GM06990 (cell line): Measurements from ENCODE around the gene ADAM12.

ENCODE experiments used
- DNase-seq: peaks from one replicate; pipeline ENCODE4 v3.0.0-alpha.2; 2011; ENCODE audit not compliant: insufficient read length; ENCODE audit errors: extremely low read depth
- H3K27me3 ChIP-seq: replicated peaks from 2 replicates; pipeline ENCODE4 v1.6.0; 2011; ENCODE audit warnings: low read length; ENCODE audit not compliant: control insufficient read depth, insufficient read depth
- H3K36me3 ChIP-seq: 2 replicates; pipeline ENCODE4 v1.5.1; 2011; ENCODE audit warnings: low read length; ENCODE audit not compliant: control insufficient read depth, insufficient read depth
- H3K4me3 ChIP-seq: replicated peaks from 2 replicates; pipeline ENCODE4 v1.5.1; 2011; ENCODE audit warnings: low read depth, mild to moderate bottlenecking, control low read depth, low read length
- TF ChIP-seq, protein P1 (sequence below): IDR thresholded peaks from 2 replicates; pipeline ENCODE4 v1.5.1; 2011; ENCODE audit warnings: low read length, control low read depth, mild to moderate bottlenecking, inconsistent platforms; ENCODE audit not compliant: insufficient read depth, poor library complexity, severe bottlenecking

ADAM12 gene

DNA sequence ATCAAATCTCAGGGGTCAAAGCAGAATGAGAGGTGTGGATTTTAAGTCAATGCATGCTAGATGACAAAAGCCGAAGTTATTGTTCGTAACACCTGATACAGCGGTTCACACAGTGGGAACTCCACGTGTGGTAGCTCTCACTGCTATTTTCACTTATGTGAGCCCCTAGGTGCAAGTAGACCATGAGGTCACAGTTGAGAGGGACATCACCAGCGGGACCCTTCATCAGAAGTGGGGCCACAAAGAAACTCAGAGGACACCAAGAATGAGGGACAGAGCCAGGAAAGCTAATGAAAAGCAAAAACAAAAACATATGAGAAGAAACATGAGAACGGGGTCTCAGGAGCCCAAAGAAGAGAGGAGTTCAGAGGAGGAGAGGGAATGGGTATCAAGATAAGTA is 63.5 kb downstream of the ADAM12 start:
- Histone ChIP-seq H3K36me3 (no peaks in the 10 kb centered on the region), H3K4me3 (no peak overlapping the region), H3K27me3 (no peaks in the 10 kb centered on the region)
- TF ChIP-seq, protein P1, sequence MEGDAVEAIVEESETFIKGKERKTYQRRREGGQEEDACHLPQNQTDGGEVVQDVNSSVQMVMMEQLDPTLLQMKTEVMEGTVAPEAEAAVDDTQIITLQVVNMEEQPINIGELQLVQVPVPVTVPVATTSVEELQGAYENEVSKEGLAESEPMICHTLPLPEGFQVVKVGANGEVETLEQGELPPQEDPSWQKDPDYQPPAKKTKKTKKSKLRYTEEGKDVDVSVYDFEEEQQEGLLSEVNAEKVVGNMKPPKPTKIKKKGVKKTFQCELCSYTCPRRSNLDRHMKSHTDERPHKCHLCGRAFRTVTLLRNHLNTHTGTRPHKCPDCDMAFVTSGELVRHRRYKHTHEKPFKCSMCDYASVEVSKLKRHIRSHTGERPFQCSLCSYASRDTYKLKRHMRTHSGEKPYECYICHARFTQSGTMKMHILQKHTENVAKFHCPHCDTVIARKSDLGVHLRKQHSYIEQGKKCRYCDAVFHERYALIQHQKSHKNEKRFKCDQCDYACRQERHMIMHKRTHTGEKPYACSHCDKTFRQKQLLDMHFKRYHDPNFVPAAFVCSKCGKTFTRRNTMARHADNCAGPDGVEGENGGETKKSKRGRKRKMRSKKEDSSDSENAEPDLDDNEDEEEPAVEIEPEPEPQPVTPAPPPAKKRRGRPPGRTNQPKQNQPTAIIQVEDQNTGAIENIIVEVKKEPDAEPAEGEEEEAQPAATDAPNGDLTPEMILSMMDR, result no peak
- no peak for DNase-seq

DNA sequence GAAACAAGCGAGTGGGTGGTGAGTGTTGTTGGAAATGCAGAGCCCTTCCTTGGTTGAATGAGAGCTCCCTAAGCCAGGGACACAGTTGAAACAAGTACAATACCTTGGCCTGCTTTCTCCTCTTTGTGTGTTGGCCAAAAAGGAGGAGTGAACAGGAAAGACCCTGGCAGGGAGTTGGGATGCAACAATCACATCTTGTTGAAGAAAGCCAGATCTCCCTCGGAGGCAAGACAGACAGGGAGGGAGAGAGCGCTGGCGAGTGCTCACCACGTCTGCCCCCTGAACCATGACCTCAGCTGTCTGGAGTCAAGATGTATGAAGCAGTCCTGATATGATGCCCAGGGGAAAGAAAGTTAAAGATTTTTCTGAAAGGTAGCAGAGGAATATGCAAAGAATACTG is 66.8 kb downstream of the ADAM12 start:
- Histone ChIP-seq H3K27me3 (no peaks in the 10 kb centered on the region), H3K36me3 (no peaks in the 10 kb centered on the region), H3K4me3 (no peak overlapping the region)
- no peak for DNase-seq
- TF ChIP-seq, protein P1, result no peak

DNA sequence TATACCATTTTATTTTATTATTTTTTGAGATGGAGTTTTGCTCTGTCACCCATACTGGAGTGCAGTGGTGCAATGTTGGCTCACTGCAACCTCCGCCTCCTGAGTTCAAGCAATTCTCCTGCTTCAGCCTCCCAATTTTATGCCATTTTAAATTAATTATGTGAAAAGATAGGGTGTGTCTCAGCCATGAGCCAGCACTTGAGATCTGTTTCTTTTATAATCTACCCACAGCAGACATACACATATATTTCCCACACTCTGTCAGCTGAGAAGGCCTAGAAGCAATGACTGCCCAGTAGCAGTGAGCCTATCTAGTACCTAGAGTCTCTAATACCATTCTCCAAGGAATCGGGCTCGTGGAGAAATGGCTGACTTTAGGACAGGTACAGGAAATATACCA is 70.5 kb downstream of the ADAM12 start:
- TF ChIP-seq, protein P1, result no peak
- H3K4me3 ChIP-seq, result no peak overlapping the region
- no peaks in the 10 kb centered on the region for H3K27me3 ChIP-seq
- no peak for DNase-seq
- no peaks in the 10 kb centered on the region for H3K36me3 ChIP-seq

DNA sequence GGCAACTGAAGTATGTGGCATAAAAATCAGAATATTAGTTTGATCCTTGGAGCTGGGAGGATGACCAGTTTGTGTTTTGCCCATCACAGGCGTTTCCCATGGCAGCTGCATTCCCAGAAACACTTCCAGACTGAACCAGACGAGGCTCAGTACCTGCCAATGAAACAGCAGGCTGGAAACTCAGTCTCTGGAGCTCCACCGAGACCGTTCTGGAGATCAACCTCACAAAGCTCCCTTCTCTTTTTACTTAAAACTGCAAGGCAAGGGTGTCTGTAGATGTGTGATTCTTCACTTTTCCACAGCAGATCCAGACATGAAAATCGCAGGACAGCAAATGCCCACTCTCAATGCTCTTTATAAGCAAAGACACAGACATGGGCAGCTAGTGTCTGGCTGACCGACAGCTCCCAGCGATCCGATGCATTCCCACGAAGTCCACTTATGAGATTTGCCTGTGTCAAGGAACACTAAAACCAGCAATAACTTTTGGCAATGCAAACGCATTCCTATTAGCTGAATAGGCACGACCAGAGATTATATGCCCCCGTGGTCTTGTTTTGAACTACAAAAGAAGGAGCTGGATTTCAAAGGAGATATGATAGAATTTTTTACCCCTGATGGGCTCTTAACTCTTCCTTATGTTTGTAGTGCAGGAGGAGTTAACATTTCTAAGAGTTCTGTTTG is 72.6 kb downstream of the ADAM12 start:
- H3K27me3 ChIP-seq, result no peaks in the 10 kb centered on the region
- H3K4me3 ChIP-seq, result no peak overlapping the region
- no peaks in the 10 kb centered on the region for H3K36me3 ChIP-seq
- TF ChIP-seq, protein P1, result no peak
- no peak for DNase-seq

DNA sequence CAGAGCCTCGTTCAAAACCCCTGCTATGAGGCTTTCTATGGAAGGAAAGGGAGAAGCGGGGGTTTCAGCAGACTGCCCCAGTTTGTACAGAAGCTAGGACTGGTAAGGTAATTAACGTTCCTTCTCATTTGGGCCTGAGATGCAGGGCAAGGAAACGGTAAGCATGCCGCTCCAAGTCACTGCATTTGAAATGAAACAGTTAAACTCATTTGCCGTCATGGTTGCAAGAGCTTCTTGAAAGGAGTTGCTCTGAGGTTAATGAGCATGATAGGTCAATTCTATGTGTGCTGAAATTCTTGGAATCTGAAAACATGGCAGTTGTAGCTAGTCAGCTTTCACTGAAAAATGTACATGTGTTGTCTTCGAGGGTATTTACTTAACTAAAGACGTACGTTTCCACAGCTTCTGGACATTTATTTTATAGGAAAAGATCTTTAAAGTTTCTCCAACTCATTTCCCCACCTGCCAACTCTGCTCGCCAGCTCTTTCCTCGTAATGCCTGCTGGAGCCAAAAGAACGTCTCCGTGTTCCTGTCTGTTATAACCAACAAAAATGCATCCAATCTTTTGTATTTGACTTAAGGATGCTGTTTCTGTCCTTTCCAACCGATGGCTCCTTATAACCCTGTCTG is 73.3 kb downstream of the ADAM12 start:
- no peaks in the 10 kb centered on the region for H3K36me3 ChIP-seq
- H3K4me3 ChIP-seq, result no peak overlapping the region
- no peaks in the 10 kb centered on the region for H3K27me3 ChIP-seq
- TF ChIP-seq, protein P1, result no peak
- DNase-seq, result no peak

DNA sequence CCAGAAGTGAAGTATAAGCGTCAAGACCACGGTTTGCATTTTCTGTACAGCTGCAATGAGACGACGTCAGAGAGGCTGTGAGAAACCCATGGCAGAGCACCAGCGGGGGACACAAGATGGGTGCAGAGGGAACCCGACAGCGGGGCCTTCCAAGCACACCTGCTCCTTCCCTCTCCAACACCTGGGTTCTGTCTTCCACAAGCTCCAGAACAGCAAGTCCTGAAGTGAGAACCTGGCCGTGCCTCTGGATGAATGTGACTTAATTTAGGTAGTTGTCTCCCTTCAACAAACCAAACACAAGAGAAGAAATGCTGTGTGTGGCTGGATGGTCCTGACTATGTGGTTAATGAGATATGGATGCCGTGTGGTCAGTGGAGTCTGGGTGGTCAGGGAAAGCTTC is 76.1 kb downstream of the ADAM12 start:
- no peaks in the 10 kb centered on the region for H3K27me3 ChIP-seq
- no peak overlapping the region for H3K4me3 ChIP-seq
- no peaks in the 10 kb centered on the region for H3K36me3 ChIP-seq
- DNase-seq, result no peak
- TF ChIP-seq, protein P1, result no peak
